Left colon (tissue), 2 donors: ENCODE measurements around the gene FMC1. TPM values are rescaled to one million over a fixed set of nuclear protein-coding genes. Genes with fewer than 3 reads are reported as not detected.
A peak's percentile ranks its signal among the peaks of the same experiment; 100 is the strongest.
"Not testable (repeated sequence)": the region's sequence is repeated elsewhere in the genome, so short reads cannot be mapped to it uniquely, and the experiment has no call there.

Experiments
- ATAC-seq: fragments of 200-7000 bp; cut with Tn5 transposase; one replicate; pipeline ENCODE4 v1.9.1; 2020; ENCODE audit warnings: mild to moderate bottlenecking, moderate library complexity
- DNase-seq, 2 donors: peaks; one replicate each; pipeline ENCODE4 v3.0.0-alpha.2; 2020
- intact Hi-C, 2 donors: fragments of 100-400 bp; cut with DNase I in 1 of 2; cut with micrococcal nuclease in 1 of 2; formaldehyde crosslinking; loops; one replicate each; pipeline versions ENCODE4 v1.11.2 to v1.14.0; 2022; cut with DNase I, micrococcal nuclease
- total RNA-seq, 2 donors: library from RNA; stranded (reverse); fragmentation: NEBNext Ultra II Directional; extraction: Animal tissue kit (Norgen Biotek cat#: 25700); gene quantifications; one replicate each; pipeline ENCODE4 v1.2.1, GENCODE V29; 2021
- donor health status: DM: no; HTN: no; CAD: no.
- donor health status: DM: yes; HTN: yes; CAD: no.

Gene FMC1
- total RNA-seq, 2 donors from 2014 or later: 18.8 to 23.5 TPM

- ATAC-seq (no peak), DNase-seq (no peak)
- intact Hi-C loops: no loop called here
Measured at GRCh38 chr7:139339025-139339424, 2.1 kb upstream of the FMC1 start.

- ATAC-seq: no peak
- intact Hi-C loops: no loop called here
- DNase-seq: no peak
Measured at GRCh38 chr7:139339698-139340036, 1.5 kb upstream of the FMC1 start.

GRCh38 chr7:139340037-139340807, 915 bp upstream of the FMC1 start:
- peak; percentile 81 for ATAC-seq
- peak; percentile 98 to 99 for DNase-seq
- intact Hi-C loops: no loop called here

GRCh38 chr7:139340808-139341057, 404 bp upstream of the FMC1 start:
- DNase-seq (no peak), ATAC-seq (peak; percentile 13)
- intact Hi-C loops: no loop called here

- intact Hi-C loops: no loop called here
- ATAC-seq: no peak
- peak in 1 of 2 donors; percentile 10 for DNase-seq
Measured at GRCh38 chr7:139341776-139342226, 664 bp downstream of the FMC1 start.

- ATAC-seq (no peak), DNase-seq (no peak)
- intact Hi-C loops: no loop called here
Measured at GRCh38 chr7:139345042-139345441, 3.9 kb downstream of the FMC1 start.

GRCh38 chr7:139351027-139351426, 9.9 kb downstream of the FMC1 start:
- DNase-seq: no peak
- intact Hi-C loops: no loop called here
- ATAC-seq: no peak

- no peak for DNase-seq
- intact Hi-C loops: no loop called here
- ATAC-seq: no peak
Measured at GRCh38 chr7:139354729-139355128, 13.6 kb downstream of the FMC1 start.

- DNase-seq (no peak), ATAC-seq (no peak)
- intact Hi-C loops: no loop called here
Measured at GRCh38 chr7:139355320-139355719, 14.2 kb downstream of the FMC1 start.

- DNase-seq, ATAC-seq, intact Hi-C loops: not testable (repeated sequence)
Measured at GRCh38 chr7:139357729-139358506, 16.8 kb downstream of the FMC1 start.

- intact Hi-C loops: no loop called here
- DNase-seq (peak in 1 of 2 donors; percentile 43), ATAC-seq (peak; percentile 25)
Measured at GRCh38 chr7:139358541-139359365, 17.6 kb downstream of the FMC1 start.

- peak; percentile 88 for ATAC-seq
- DNase-seq: peak; percentile 99 to 100
- intact Hi-C loops: no loop called here
Measured at GRCh38 chr7:139359366-139360209, 18.5 kb downstream of the FMC1 start, which contains the start of gene LUC7L2. TSS of gene LUC7L2 (plus strand) at chr7:139359894. CDS start at chr7:139360262, 368 bp downstream.

GRCh38 chr7:139360210-139360947, 19.2 kb downstream of the FMC1 start:
- DNase-seq (peak; percentile 97 to 98), ATAC-seq (peak; percentile 78)
- intact Hi-C loops: no loop called here

GRCh38 chr7:139360948-139361307, 19.8 kb downstream of the FMC1 start:
- intact Hi-C loops: no loop called here
- ATAC-seq (no peak), DNase-seq (no peak)

GRCh38 chr7:139361523-139361922, 20.4 kb downstream of the FMC1 start:
- ATAC-seq (no peak), DNase-seq (no peak)
- intact Hi-C loops: no loop called here

GRCh38 chr7:139362302-139362701, 21.2 kb downstream of the FMC1 start:
- intact Hi-C loops: no loop called here
- no peak for ATAC-seq
- no peak for DNase-seq

- DNase-seq: no peak
- ATAC-seq: no peak
- intact Hi-C loops: no loop called here
Measured at GRCh38 chr7:139362981-139363380, 21.8 kb downstream of the FMC1 start.

GRCh38 chr7:139365336-139365735, 24.2 kb downstream of the FMC1 start:
- no peak for DNase-seq
- intact Hi-C loops: no loop called here

More at GRCh38 chr7:139365336-139365735, 24.2 kb downstream of the FMC1 start:
- ATAC-seq: no peak
